K562 (cell line): Measurements from ENCODE around the gene XBP1. TPM values are rescaled to one million over a fixed set of nuclear protein-coding genes. Genes with fewer than 3 reads are reported as not detected.

Experiments
- KHSRP ChIP-seq: fragments of 450-650 bp; IDR thresholded peaks from 2 replicates; pipeline ENCODE4 v1.6.1; 2017
- NR4A1 ChIP-seq, 2 experiments: fragments of 250-450 bp in 1 of 2; fragments of 450-650 bp in 1 of 2; sonication (Bioruptor Pico) in 1 of 2; IDR thresholded peaks; 2 replicates each; pipeline versions ENCODE4 v1.4.0 to v1.6.1; 2016 to 2020; ENCODE audit warnings: mild to moderate bottlenecking in 2 of 2, missing compliant biosample characterization in 1 of 2, missing genetic modification characterization in 1 of 2, moderate library complexity in 1 of 2
- PML ChIP-seq: IDR thresholded peaks from 2 replicates; pipeline ENCODE4 v1.6.1; 2012; ENCODE audit warnings: low read length, inconsistent platforms
- POLR2AphosphoS2 ChIP-seq: IDR thresholded peaks from 2 replicates; pipeline ENCODE4 v1.6.1; 2012; ENCODE audit warnings: low read length, improper control_type of control experiment
- POLR2B ChIP-seq: fragments of 450-650 bp; IDR thresholded peaks from 2 replicates; pipeline ENCODE4 v1.6.1; 2018; ENCODE audit warnings: low read depth; ENCODE audit not compliant: partially characterized antibody
- RBFOX2 ChIP-seq: fragments of 200-400 bp; formaldehyde crosslinking; IDR thresholded peaks from 2 replicates; pipeline ENCODE4 v1.6.1; 2017; ENCODE audit warnings: low read depth, mild to moderate bottlenecking, low read length, moderate library complexity
- TAF1 ChIP-seq: IDR thresholded peaks from 2 replicates; pipeline ENCODE4 v1.6.1; 2011; ENCODE audit warnings: mild to moderate bottlenecking, low read length, moderate library complexity; ENCODE audit not compliant: insufficient read depth, control insufficient read depth, severe bottlenecking; ENCODE audit errors: extremely low read depth
- polyA plus RNA-seq, 8 experiments: library from polyadenylated mRNA; depleted of rRNA in 4 of 8; stranded (reverse) in 5 of 8; unstranded in 3 of 8; fragments of >200 nt; fragmentation: Nextera tagmentation in 2 of 8; fragmentation: Illumina TruSeq in 1 of 8; extraction: Ambion mirVana in 2 of 8; extraction: Trizol in 1 of 8; gene quantifications; 2 replicates each; pipeline versions ENCODE4 v1.2.1 to v1.2.3, GENCODE V29; 2011 to 2014; ENCODE audit warnings: inconsistent platforms in 1 of 8, missing spikeins in 1 of 8
- total RNA-seq, 7 experiments: library from RNA; depleted of rRNA in 6 of 7; stranded (reverse); fragments of >200 nt in 6 of 7; fragmentation: Illumina TruSeq in 2 of 7; extraction: Trizol in 2 of 7; gene quantifications; 2 replicates each; pipeline versions ENCODE4 v1.2.1 to v1.2.3, GENCODE V29; 2011 to 2021; ENCODE audit warnings: low replicate concordance in 1 of 7
- TF ChIP-seq, protein P1 (sequence below): fragments of 450-650 bp; IDR thresholded peaks from 2 replicates; pipeline ENCODE4 v1.6.1; 2018; ENCODE audit not compliant: partially characterized antibody

Gene XBP1
- total and polyA plus RNA-seq, 9 of the 15 experiments (the other 6 are each of a cell fraction or from before 2014, with no cell fraction given) = 25.0 to 218 (median 94.6) TPM

DNA sequence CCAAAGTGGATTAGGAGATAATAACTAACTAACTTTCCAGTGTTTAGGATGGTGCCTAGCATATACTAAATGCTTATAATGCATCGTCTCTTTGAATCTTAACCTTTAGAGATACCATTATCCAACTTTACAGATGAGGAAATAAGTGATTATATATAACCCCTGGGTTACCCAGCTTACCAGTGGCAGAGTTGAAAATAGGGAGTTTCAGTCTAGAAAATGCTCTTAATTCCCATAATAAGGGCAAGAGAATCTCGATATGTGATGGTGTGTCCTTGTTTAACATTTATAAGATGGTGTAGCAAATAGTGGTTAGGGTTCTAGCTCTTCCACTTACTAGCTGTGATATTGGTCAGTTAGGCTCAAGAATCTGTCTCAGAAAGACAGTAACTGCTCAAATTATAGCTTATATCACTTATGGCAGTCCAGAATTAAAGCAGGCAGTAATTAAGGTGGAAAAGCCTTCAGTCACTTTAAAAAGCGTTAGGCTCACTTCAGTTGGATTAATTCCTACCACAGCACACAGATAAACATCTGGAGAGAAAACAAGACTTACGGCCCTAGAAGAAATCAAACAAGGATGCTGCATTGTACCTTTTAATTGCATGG, 6.3 kb downstream of the XBP1 start (continued):
- TF ChIP-seq, protein P1, sequence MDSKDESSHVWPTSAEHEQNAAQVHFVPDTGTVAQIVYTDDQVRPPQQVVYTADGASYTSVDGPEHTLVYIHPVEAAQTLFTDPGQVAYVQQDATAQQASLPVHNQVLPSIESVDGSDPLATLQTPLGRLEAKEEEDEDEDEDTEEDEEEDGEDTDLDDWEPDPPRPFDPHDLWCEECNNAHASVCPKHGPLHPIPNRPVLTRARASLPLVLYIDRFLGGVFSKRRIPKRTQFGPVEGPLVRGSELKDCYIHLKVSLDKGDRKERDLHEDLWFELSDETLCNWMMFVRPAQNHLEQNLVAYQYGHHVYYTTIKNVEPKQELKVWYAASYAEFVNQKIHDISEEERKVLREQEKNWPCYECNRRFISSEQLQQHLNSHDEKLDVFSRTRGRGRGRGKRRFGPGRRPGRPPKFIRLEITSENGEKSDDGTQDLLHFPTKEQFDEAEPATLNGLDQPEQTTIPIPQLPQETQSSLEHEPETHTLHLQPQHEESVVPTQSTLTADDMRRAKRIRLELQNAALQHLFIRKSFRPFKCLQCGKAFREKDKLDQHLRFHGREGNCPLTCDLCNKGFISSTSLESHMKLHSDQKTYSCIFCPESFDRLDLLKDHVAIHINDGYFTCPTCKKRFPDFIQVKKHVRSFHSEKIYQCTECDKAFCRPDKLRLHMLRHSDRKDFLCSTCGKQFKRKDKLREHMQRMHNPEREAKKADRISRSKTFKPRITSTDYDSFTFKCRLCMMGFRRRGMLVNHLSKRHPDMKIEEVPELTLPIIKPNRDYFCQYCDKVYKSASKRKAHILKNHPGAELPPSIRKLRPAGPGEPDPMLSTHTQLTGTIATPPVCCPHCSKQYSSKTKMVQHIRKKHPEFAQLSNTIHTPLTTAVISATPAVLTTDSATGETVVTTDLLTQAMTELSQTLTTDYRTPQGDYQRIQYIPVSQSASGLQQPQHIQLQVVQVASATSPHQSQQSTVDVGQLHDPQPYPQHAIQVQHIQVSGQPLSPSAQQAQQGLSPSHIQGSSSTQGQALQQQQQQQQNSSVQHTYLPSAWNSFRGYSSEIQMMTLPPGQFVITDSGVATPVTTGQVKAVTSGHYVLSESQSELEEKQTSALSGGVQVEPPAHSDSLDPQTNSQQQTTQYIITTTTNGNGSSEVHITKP = no peak
- TF ChIP-seq TAF1 (no peak), POLR2AphosphoS2 (peak; percentile 42; the same call in 1 of the 2 replicates), PML (no peak), RBFOX2 (0 out of 2 replicates have a peak, but pooled peaks have one; percentile 13), KHSRP (no peak), NR4A1 (CRISPR knock-in tag; IDR thresholded peaks at IDR 0.05) (no peak), NR4A1 (tag; IDR thresholded peaks at IDR 0.05) (no peak), POLR2B (peak; percentile 39)
